Measurements from ENCODE around the gene GRK3. TPM values are rescaled to one million over a fixed set of nuclear protein-coding genes. Genes with fewer than 3 reads are reported as not detected.
"Not testable (repeated sequence)": the region's sequence is repeated elsewhere in the genome, so short reads cannot be mapped to it uniquely, and the experiment has no call there.

GRK3 gene
- total and polyA plus RNA-seq, 10 of the 15 experiments (the other 5 are each of a cell fraction or from before 2014, with no cell fraction given): 3.1 to 35.1 (median 14.7) TPM

GRCh38 chr22:25581452-25581851 is 17.0 kb downstream of the GRK3 start:
- ATAC-seq; FAIRE-seq; H3K4me1 ChIP-seq (ENCODE audit: control insufficient read depth, insufficient read depth, low read length); RAD21 ChIA-PET (ENCODE audit: unreplicated experiment); H3K36me3 ChIP-seq (ENCODE audit: control insufficient read depth in 2 of 2, insufficient read depth in 2 of 2, low read length in 1 of 2); CTCF ChIA-PET; H3K27ac ChIP-seq (ENCODE audit: control insufficient read depth, insufficient read depth); BruUV-seq (replicated peaks); H3K4me2 ChIP-seq (ENCODE audit: control insufficient read depth, insufficient read depth); in situ Hi-C loops (cut with MboI); H3K4me3 ChIP-seq; H3K9me3 ChIP-seq (replicated peaks; ENCODE audit: control insufficient read depth, insufficient read depth, low read length); H3K27me3 ChIP-seq (replicated peaks in 1 of 2; ENCODE audit: control insufficient read depth in 2 of 2, insufficient read depth in 2 of 2, low read length in 1 of 2); H3K9ac ChIP-seq (ENCODE audit: control insufficient read depth, insufficient read depth, low read length); intact Hi-C loops (cut with micrococcal nuclease; ENCODE audit: unreplicated experiment); H2AFZ ChIP-seq (ENCODE audit: control insufficient read depth, low read depth, low read length); DNase-seq (ENCODE audit: low read depth, low spot score); POLR2A ChIA-PET; H4K20me1 ChIP-seq (ENCODE audit: control insufficient read depth, insufficient read depth): not testable (repeated sequence)
- 8% methylated on average over 5 of the region's 6 CpGs for WGBS (ENCODE audit: insufficient coverage, insufficient replicate concordance, low lambda C conversion rate, missing lambda C conversion rate)
- peaks cover 21% of the 10 kb centered on the region for H3K79me2 ChIP-seq (ENCODE audit: control insufficient read depth, insufficient read depth, low read length)
- SMC1A ChIA-PET (ENCODE audit: uncharacterized antibody, unreplicated experiment): interaction anchor here (3.2 kb wide), 1 partner anchor 8 kb away, joined by 16 read pairs; no protein-coding TSS in a partner anchor

- ChIA-PET RAD21 (ENCODE audit: unreplicated experiment) (interaction anchor here (1.1 kb wide), 1 partner anchor 10 kb away, joined by 3 read pairs; no protein-coding TSS in a partner anchor), CTCF (interaction anchor here (0.6 to 1.4 kb wide), 2 partner anchors 9 to 16 kb away, joined by 3 to 4 read pairs; no protein-coding TSS in a partner anchor), SMC1A (ENCODE audit: uncharacterized antibody, unreplicated experiment) (interaction anchor here (0.7 to 3.2 kb wide), 7 partner anchors 10 to 84 kb away, joined by 3 to 16 read pairs (median 6); no protein-coding TSS in a partner anchor), POLR2A (interaction anchor here (0.6 to 1.0 kb wide), 3 partner anchors 11 to 781 kb away, joined by 3 to 4 read pairs (median 4); no protein-coding TSS in a partner anchor)
- Histone ChIP-seq H3K9ac (ENCODE audit: control insufficient read depth, insufficient read depth, low read length) (no peak overlapping the region), H3K79me2 (ENCODE audit: control insufficient read depth, insufficient read depth, low read length) (peaks cover 15% of the 10 kb centered on the region), H3K4me1 (ENCODE audit: control insufficient read depth, insufficient read depth, low read length) (peaks cover 3% of the 10 kb centered on the region; the same call in 1 of the 2 replicates), H3K36me3 (ENCODE audit: control insufficient read depth in 2 of 2, insufficient read depth in 2 of 2, low read length in 1 of 2) (0 out of 4 replicates have a peak, but pooled peaks cover 0 to 2% of the 10 kb centered on the region in 2 experiments), H3K9me3 (replicated peaks; ENCODE audit: control insufficient read depth, insufficient read depth, low read length) (peaks cover 2% of the 10 kb centered on the region; the same call in 1 of the 3 replicates), H3K27me3 (replicated peaks in 1 of 2; ENCODE audit: control insufficient read depth in 2 of 2, insufficient read depth in 2 of 2, low read length in 1 of 2) (no peaks in the 10 kb centered on the region), H2AFZ (ENCODE audit: control insufficient read depth, low read depth, low read length) (no peak overlapping the region), H3K4me2 (ENCODE audit: control insufficient read depth, insufficient read depth) (no peak overlapping the region), H4K20me1 (ENCODE audit: control insufficient read depth, insufficient read depth) (no peaks in the 10 kb centered on the region), H3K27ac (ENCODE audit: control insufficient read depth, insufficient read depth) (no peak overlapping the region), H3K4me3 (no peak overlapping the region)
- DNase-seq (ENCODE audit: low read depth, low spot score): no peak
- FAIRE-seq: no peak
- intact Hi-C loops (cut with micrococcal nuclease; ENCODE audit: unreplicated experiment) (no loop called here), in situ Hi-C loops (cut with MboI) (no loop called here)
- 71% methylated on average over 5 of the region's 5 CpGs for WGBS (ENCODE audit: insufficient coverage, insufficient replicate concordance, low lambda C conversion rate, missing lambda C conversion rate)
- no TSS peak for BruUV-seq (replicated peaks)
- TF ChIP-seq BACH1 (IDR thresholded peaks at IDR 0.05; ENCODE audit: borderline replicate concordance) (no peak), POLR2AphosphoS2 (IDR thresholded peaks at IDR 0.05; ENCODE audit: low read depth, low read length) (no peak), HDAC2 (IDR thresholded peaks at IDR 0.05) (no peak), SMAD5 (IDR thresholded peaks at IDR 0.05; ENCODE audit: low read depth) (no peak), YBX1 (IDR thresholded peaks at IDR 0.05) (no peak), IRF3 (IDR thresholded peaks at IDR 0.05) (no peak), BCL11A (IDR thresholded peaks at IDR 0.05; ENCODE audit: low read depth, low read length) (no peak), CHD1 (IDR thresholded peaks at IDR 0.05; ENCODE audit: low read depth, low read length) (no peak), TBL1XR1 (IDR thresholded peaks at IDR 0.05; ENCODE audit: low read depth, low read length) (no peak), RAD51 (IDR thresholded peaks at IDR 0.05) (no peak)
- ATAC-seq: no peak
Observed at GRCh38 chr22:25582946-25583345, 18.5 kb downstream of the GRK3 start.

Data from GM12878 (cell line).